Thyroid gland (tissue), 4 donors: ENCODE results near the gene CDH23.

Experiments
- POLR2A ChIP-seq, 2 donors: fragments of 450-650 bp; IDR thresholded peaks; one replicate each; pipeline ENCODE4 v1.6.1; 2017; ENCODE audit warnings: antibody characterized with exemption in 2 of 2, mild to moderate bottlenecking in 2 of 2, moderate library complexity in 1 of 2
- TF ChIP-seq, protein P1 (sequence below), 6 experiments: fragments of 200-600 bp in 3 of 6; fragments of 450-650 bp in 3 of 6; sonication (generic) in 3 of 6; IDR thresholded peaks; one replicate each; pipeline ENCODE4 v1.5.1; 2016 to 2019; ENCODE audit warnings: antibody characterized with exemption in 6 of 6, mild to moderate bottlenecking in 2 of 6, inconsistent platforms in 1 of 6, moderate library complexity in 1 of 6

DNA sequence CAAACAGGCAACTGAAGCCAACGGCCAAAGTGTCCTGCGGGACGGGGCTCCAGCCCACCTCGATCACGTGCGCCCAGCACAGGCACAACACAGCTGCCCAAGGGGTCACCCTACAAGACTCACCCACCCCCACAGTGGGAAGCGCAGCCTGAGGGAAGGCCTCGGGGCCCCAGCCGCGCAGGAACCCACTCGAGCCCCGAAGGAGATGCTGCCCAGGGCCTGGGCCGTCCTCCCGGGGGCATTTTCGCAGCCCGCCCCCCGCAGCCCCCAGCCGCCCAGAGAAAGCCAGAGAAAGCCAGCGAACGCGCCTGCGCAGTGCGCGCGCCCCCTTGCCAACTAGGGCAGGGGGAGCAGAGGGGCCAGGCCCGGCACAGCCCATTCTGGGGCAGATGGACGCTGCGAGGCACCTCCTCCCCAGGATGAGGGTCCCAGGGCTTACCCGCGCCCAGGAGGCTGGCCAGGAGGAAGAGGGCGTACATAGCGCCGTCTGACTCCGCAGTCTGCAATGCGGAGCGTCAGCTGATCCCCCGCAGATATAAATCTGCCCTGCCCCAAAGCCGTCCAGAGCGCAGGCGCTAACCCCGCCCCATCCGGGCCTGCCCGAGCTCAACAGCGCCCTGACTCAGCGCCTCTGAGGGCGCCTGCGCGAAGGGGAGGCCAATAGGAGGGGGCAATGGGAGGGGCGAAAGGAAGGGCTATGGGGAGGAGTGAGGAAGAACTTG, 454.2 kb downstream of the CDH23 start, which contains the start of gene PSAP:
- TF ChIP-seq, protein P1, sequence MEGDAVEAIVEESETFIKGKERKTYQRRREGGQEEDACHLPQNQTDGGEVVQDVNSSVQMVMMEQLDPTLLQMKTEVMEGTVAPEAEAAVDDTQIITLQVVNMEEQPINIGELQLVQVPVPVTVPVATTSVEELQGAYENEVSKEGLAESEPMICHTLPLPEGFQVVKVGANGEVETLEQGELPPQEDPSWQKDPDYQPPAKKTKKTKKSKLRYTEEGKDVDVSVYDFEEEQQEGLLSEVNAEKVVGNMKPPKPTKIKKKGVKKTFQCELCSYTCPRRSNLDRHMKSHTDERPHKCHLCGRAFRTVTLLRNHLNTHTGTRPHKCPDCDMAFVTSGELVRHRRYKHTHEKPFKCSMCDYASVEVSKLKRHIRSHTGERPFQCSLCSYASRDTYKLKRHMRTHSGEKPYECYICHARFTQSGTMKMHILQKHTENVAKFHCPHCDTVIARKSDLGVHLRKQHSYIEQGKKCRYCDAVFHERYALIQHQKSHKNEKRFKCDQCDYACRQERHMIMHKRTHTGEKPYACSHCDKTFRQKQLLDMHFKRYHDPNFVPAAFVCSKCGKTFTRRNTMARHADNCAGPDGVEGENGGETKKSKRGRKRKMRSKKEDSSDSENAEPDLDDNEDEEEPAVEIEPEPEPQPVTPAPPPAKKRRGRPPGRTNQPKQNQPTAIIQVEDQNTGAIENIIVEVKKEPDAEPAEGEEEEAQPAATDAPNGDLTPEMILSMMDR (IDR thresholded peaks at IDR 0.05) = no peak
- TF ChIP-seq POLR2A (IDR thresholded peaks at IDR 0.05) = peak; percentile 93 to 99
